ENCODE data around the gene POU4F1. TPM values are rescaled to one million over a fixed set of nuclear protein-coding genes. Genes with fewer than 3 reads are reported as not detected.

The POU4F1 gene
- polyA plus RNA-seq, 4 donors = 0.06 TPM; not detected in 2

- H3K36me3 ChIP-seq (ENCODE audit: control insufficient read depth in 3 of 3, insufficient read depth in 2 of 3, low read depth in 1 of 3, low read length in 3 of 3) = no peaks in the 10 kb centered on the region
- H3K27ac ChIP-seq (ENCODE audit: low read depth in 1 of 3, low read length in 2 of 3) = no peak overlapping the region
- peaks cover 10 to 28% (median 18%) of the 10 kb centered on the region in 3 donors for H3K4me1 ChIP-seq (ENCODE audit: control insufficient read depth in 3 of 3, insufficient read depth in 2 of 3, low read depth in 1 of 3, low read length in 2 of 3)
- WGBS, 3 donors = 4 to 9% (median 5%) methylated on average over 20 of the region's 20 CpGs
- peaks cover 4 to 96% (median 71%) of the 10 kb centered on the region in 3 donors for H3K27me3 ChIP-seq (ENCODE audit: control insufficient read depth in 3 of 3, insufficient read depth in 3 of 3, low read length in 3 of 3)
- no peak overlapping the region for H3K4me3 ChIP-seq (ENCODE audit: low read depth in 1 of 3, low read length in 3 of 3)
- peak; percentile 35 to 39 for DNase-seq
- FAIRE-seq = no peak
- H3K9me3 ChIP-seq (ENCODE audit: control insufficient read depth in 2 of 2, insufficient read depth in 1 of 2, low read depth in 1 of 2, low read length in 1 of 2) = peaks cover 0 to 2% of the 10 kb centered on the region in 2 donors
Measured at GRCh38 chr13:78604782-78605611, 1.6 kb upstream of the POU4F1 start.

- DNase-seq (peak in 1 of 2 donors; percentile 50), FAIRE-seq (no peak)
- Histone ChIP-seq H3K36me3 (ENCODE audit: control insufficient read depth in 3 of 3, insufficient read depth in 2 of 3, low read depth in 1 of 3, low read length in 3 of 3) (no peaks in the 10 kb centered on the region), H3K27me3 (ENCODE audit: control insufficient read depth in 3 of 3, insufficient read depth in 3 of 3, low read length in 3 of 3) (peaks cover 4 to 91% (median 62%) of the 10 kb centered on the region in 3 donors), H3K4me1 (ENCODE audit: control insufficient read depth in 3 of 3, insufficient read depth in 2 of 3, low read depth in 1 of 3, low read length in 2 of 3) (peaks cover 6 to 15% (median 7%) of the 10 kb centered on the region in 3 donors), H3K27ac (ENCODE audit: low read depth in 1 of 3, low read length in 2 of 3) (no peak overlapping the region), H3K9me3 (ENCODE audit: control insufficient read depth in 2 of 2, insufficient read depth in 1 of 2, low read depth in 1 of 2, low read length in 1 of 2) (no peaks in the 10 kb centered on the region), H3K4me3 (ENCODE audit: low read depth in 1 of 3, low read length in 3 of 3) (peak overlapping the region in 1 of 3 donors; percentile 40)
- WGBS, 3 donors = 1 to 4% (median 2%) methylated on average over 44 to 51 of the region's 51 CpGs
Measured at GRCh38 chr13:78602561-78603239, 652 bp downstream of the POU4F1 start.

GRCh38 chr13:78601874-78602560 lies 1.3 kb downstream of the POU4F1 start:
- peaks cover 2 to 11% (median 7%) of the 10 kb centered on the region in 3 donors for H3K4me1 ChIP-seq (ENCODE audit: control insufficient read depth in 3 of 3, insufficient read depth in 2 of 3, low read depth in 1 of 3, low read length in 2 of 3)
- WGBS, 3 donors = 1 to 2% (median 1%) methylated on average over 37 to 112 of the region's 112 CpGs
- peak overlapping the region in 1 of 3 donors; percentile 40 for H3K4me3 ChIP-seq (ENCODE audit: low read depth in 1 of 3, low read length in 3 of 3)
- no peaks in the 10 kb centered on the region for H3K9me3 ChIP-seq (ENCODE audit: control insufficient read depth in 2 of 2, insufficient read depth in 1 of 2, low read depth in 1 of 2, low read length in 1 of 2)
- H3K27me3 ChIP-seq (ENCODE audit: control insufficient read depth in 3 of 3, insufficient read depth in 3 of 3, low read length in 3 of 3) = peaks cover 0 to 91% (median 60%) of the 10 kb centered on the region in 3 donors
- DNase-seq (no peak), FAIRE-seq (no peak)
- H3K36me3 ChIP-seq (ENCODE audit: control insufficient read depth in 3 of 3, insufficient read depth in 2 of 3, low read depth in 1 of 3, low read length in 3 of 3) = no peaks in the 10 kb centered on the region
- H3K27ac ChIP-seq (ENCODE audit: low read depth in 1 of 3, low read length in 2 of 3) = no peak overlapping the region

- H3K4me3 ChIP-seq (ENCODE audit: low read depth in 1 of 3, low read length in 3 of 3) = peak overlapping the region in 1 of 3 donors; percentile 40
Measured at GRCh38 chr13:78601124-78601873, 2.1 kb downstream of the POU4F1 start.

GRCh38 chr13:78600280-78600883 lies 3.0 kb downstream of the POU4F1 start:
- DNase-seq (peak in 1 of 2 donors; percentile 24), FAIRE-seq (no peak)
- Histone ChIP-seq H3K27me3 (ENCODE audit: control insufficient read depth in 3 of 3, insufficient read depth in 3 of 3, low read length in 3 of 3) (peaks cover 0 to 91% (median 61%) of the 10 kb centered on the region in 3 donors), H3K36me3 (ENCODE audit: control insufficient read depth in 3 of 3, insufficient read depth in 2 of 3, low read depth in 1 of 3, low read length in 3 of 3) (no peaks in the 10 kb centered on the region), H3K9me3 (ENCODE audit: control insufficient read depth in 2 of 2, insufficient read depth in 1 of 2, low read depth in 1 of 2, low read length in 1 of 2) (no peaks in the 10 kb centered on the region), H3K27ac (ENCODE audit: low read depth in 1 of 3, low read length in 2 of 3) (no peak overlapping the region), H3K4me3 (ENCODE audit: low read depth in 1 of 3, low read length in 3 of 3) (no peak overlapping the region), H3K4me1 (ENCODE audit: control insufficient read depth in 3 of 3, insufficient read depth in 2 of 3, low read depth in 1 of 3, low read length in 2 of 3) (peaks cover 2 to 22% (median 11%) of the 10 kb centered on the region in 3 donors)
- 14 to 20% (median 18%) methylated on average over 13 of the region's 13 CpGs for WGBS, 3 donors

More at GRCh38 chr13:78601124-78601873, 2.1 kb downstream of the POU4F1 start:
- H3K4me1 ChIP-seq (ENCODE audit: control insufficient read depth in 3 of 3, insufficient read depth in 2 of 3, low read depth in 1 of 3, low read length in 2 of 3) = peaks cover 2 to 18% (median 7%) of the 10 kb centered on the region in 3 donors
- peaks cover 0 to 91% (median 60%) of the 10 kb centered on the region in 3 donors for H3K27me3 ChIP-seq (ENCODE audit: control insufficient read depth in 3 of 3, insufficient read depth in 3 of 3, low read length in 3 of 3)
- DNase-seq (peak in 1 of 2 donors; percentile 55), FAIRE-seq (no peak)
- WGBS, 3 donors = 3% methylated on average over 52 to 58 of the region's 58 CpGs
- H3K27ac ChIP-seq (ENCODE audit: low read depth in 1 of 3, low read length in 2 of 3) = no peak overlapping the region
- H3K36me3 ChIP-seq (ENCODE audit: control insufficient read depth in 3 of 3, insufficient read depth in 2 of 3, low read depth in 1 of 3, low read length in 3 of 3) = no peaks in the 10 kb centered on the region
- H3K9me3 ChIP-seq (ENCODE audit: control insufficient read depth in 2 of 2, insufficient read depth in 1 of 2, low read depth in 1 of 2, low read length in 1 of 2) = no peaks in the 10 kb centered on the region

GRCh38 chr13:78599645-78600279 lies 3.6 kb downstream of the POU4F1 start:
- DNase-seq = peak in 1 of 2 donors; percentile 8
- Histone ChIP-seq H3K9me3 (ENCODE audit: control insufficient read depth in 2 of 2, insufficient read depth in 1 of 2, low read depth in 1 of 2, low read length in 1 of 2) (no peaks in the 10 kb centered on the region), H3K4me3 (ENCODE audit: low read depth in 1 of 3, low read length in 3 of 3) (no peak overlapping the region), H3K4me1 (ENCODE audit: control insufficient read depth in 3 of 3, insufficient read depth in 2 of 3, low read depth in 1 of 3, low read length in 2 of 3) (peaks cover 2 to 22% (median 11%) of the 10 kb centered on the region in 3 donors), H3K27ac (ENCODE audit: low read depth in 1 of 3, low read length in 2 of 3) (no peak overlapping the region), H3K36me3 (ENCODE audit: control insufficient read depth in 3 of 3, insufficient read depth in 2 of 3, low read depth in 1 of 3, low read length in 3 of 3) (no peaks in the 10 kb centered on the region), H3K27me3 (ENCODE audit: control insufficient read depth in 3 of 3, insufficient read depth in 3 of 3, low read length in 3 of 3) (peaks cover 0 to 91% (median 60%) of the 10 kb centered on the region in 3 donors)
- FAIRE-seq = no peak
- WGBS, 3 donors = 6 to 17% (median 8%) methylated on average over 6 of the region's 6 CpGs

GRCh38 chr13:78598966-78599644 lies 4.2 kb downstream of the POU4F1 start:
- Histone ChIP-seq H3K27ac (ENCODE audit: low read depth in 1 of 3, low read length in 2 of 3) (no peak overlapping the region), H3K36me3 (ENCODE audit: control insufficient read depth in 3 of 3, insufficient read depth in 2 of 3, low read depth in 1 of 3, low read length in 3 of 3) (no peaks in the 10 kb centered on the region), H3K9me3 (ENCODE audit: control insufficient read depth in 2 of 2, insufficient read depth in 1 of 2, low read depth in 1 of 2, low read length in 1 of 2) (no peaks in the 10 kb centered on the region), H3K4me1 (ENCODE audit: control insufficient read depth in 3 of 3, insufficient read depth in 2 of 3, low read depth in 1 of 3, low read length in 2 of 3) (peaks cover 2 to 22% (median 11%) of the 10 kb centered on the region in 3 donors), H3K4me3 (ENCODE audit: low read depth in 1 of 3, low read length in 3 of 3) (no peak overlapping the region), H3K27me3 (ENCODE audit: control insufficient read depth in 3 of 3, insufficient read depth in 3 of 3, low read length in 3 of 3) (peaks cover 0 to 91% (median 63%) of the 10 kb centered on the region in 3 donors)
- FAIRE-seq (no peak), DNase-seq (peak in 1 of 2 donors; percentile 13)
- 10 to 19% (median 12%) methylated on average over 5 of the region's 5 CpGs for WGBS, 3 donors
